Measurements from ENCODE around the gene RFT1. TPM values are rescaled to one million over a fixed set of nuclear protein-coding genes. Genes with fewer than 3 reads are reported as not detected.

RFT1 gene
- total and polyA plus RNA-seq, 10 donors, result 6.0 to 25.6 (median 15.4) TPM

DNA sequence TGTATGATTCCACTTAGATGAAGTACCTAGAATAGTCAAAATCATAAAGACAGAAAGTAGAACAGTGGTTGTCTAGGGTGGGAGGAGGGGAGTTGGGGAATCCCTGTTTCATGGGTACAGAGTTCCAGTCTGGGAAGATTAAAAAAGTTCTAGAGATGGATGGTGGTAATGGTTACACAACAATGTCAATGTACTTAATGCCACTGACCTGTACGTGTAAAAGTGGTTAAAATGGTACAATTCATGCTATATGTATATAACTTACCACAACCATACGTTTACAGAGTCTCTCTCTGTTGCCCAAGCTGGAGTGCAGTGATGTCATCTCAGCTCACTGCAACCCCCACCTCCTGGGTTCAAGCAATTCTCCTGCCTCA is 90.9 kb downstream of the RFT1 start:
- 60 to 91% (median 77%) methylated on average over 2 of the region's 2 CpGs for WGBS, 5 donors
- TF ChIP-seq POLR2AphosphoS5 (IDR thresholded peaks at IDR 0.05) (no peak), POLR2A (IDR thresholded peaks at IDR 0.05) (no peak)
- TF ChIP-seq, protein P1, sequence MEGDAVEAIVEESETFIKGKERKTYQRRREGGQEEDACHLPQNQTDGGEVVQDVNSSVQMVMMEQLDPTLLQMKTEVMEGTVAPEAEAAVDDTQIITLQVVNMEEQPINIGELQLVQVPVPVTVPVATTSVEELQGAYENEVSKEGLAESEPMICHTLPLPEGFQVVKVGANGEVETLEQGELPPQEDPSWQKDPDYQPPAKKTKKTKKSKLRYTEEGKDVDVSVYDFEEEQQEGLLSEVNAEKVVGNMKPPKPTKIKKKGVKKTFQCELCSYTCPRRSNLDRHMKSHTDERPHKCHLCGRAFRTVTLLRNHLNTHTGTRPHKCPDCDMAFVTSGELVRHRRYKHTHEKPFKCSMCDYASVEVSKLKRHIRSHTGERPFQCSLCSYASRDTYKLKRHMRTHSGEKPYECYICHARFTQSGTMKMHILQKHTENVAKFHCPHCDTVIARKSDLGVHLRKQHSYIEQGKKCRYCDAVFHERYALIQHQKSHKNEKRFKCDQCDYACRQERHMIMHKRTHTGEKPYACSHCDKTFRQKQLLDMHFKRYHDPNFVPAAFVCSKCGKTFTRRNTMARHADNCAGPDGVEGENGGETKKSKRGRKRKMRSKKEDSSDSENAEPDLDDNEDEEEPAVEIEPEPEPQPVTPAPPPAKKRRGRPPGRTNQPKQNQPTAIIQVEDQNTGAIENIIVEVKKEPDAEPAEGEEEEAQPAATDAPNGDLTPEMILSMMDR (IDR thresholded peaks at IDR 0.05 in 8 of 11, conservative IDR thresholded peaks at IDR 0.05 in 3 of 11), result no peak
- intact Hi-C loops (cut with DNase I; ENCODE audit: low total_unique reads), result no loop called here

DNA sequence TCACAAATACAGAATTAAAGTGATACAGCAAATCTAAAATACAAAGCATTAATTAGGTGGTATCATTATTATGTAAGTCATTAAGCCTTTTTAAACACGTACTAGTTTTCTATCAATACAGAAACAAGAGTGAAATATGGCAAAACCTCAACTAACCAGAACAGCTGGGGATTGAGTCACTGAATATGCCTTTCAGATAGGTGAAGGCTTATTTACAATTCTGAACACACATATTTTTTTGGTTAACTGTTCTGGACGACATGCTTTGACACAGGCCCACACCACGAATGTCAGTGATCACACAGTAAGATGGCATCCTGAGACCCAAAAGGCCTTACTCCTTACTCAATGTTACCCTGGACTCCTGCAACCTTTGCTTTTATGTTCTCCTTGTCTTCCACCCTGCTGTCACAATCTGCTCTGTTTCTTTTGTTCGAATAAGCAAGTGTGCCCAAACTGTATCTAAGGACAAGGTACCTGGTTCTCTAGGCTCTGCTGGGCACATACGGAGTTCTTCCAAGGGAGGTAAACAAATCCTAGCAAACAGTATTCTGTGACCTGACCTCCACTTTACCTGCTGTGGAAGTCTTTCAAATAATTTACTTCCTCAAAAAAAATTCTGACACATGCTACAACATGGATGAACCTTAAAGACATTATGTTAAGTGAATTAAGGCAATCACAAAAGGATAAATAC is 91.4 kb downstream of the RFT1 start:
- intact Hi-C loops (cut with DNase I; ENCODE audit: low total_unique reads), result no loop called here
- DNase-seq, result no peak
- Histone ChIP-seq H3K36me3 (no peaks in the 10 kb centered on the region), H3K27ac (no peak overlapping the region), H3K4me3 (no peak overlapping the region), H3K9me3 (no peaks in the 10 kb centered on the region), H3K27me3 (replicated peaks in 1 of 7) (peaks cover 0 to 22% (median 0%) of the 10 kb centered on the region in 7 donors), H3K4me1 (peaks cover 0 to 63% (median 26%) of the 10 kb centered on the region in 6 donors)
- TF ChIP-seq POLR2AphosphoS5 (IDR thresholded peaks at IDR 0.05), result no peak
- TF ChIP-seq, protein P1 (IDR thresholded peaks at IDR 0.05 in 8 of 11, conservative IDR thresholded peaks at IDR 0.05 in 3 of 11), result no peak
- no peak for TF ChIP-seq POLR2A (IDR thresholded peaks at IDR 0.05)
- WGBS, 5 donors, result 89 to 96% (median 92%) methylated on average over 5 of the region's 5 CpGs

More for the DNA sequence above, 90.9 kb downstream of the RFT1 start:
- Histone ChIP-seq H3K4me1 (peaks cover 3 to 68% (median 32%) of the 10 kb centered on the region in 6 donors), H3K9me3 (no peaks in the 10 kb centered on the region), H3K27ac (no peak overlapping the region), H3K36me3 (no peaks in the 10 kb centered on the region), H3K27me3 (replicated peaks in 1 of 7) (peaks cover 0 to 20% (median 0%) of the 10 kb centered on the region in 7 donors), H3K4me3 (no peak overlapping the region)
- no peak for DNase-seq

Other genes with a start within 250 kb of the RFT1 start
- gene STIMATE, start 232.9 kb downstream of the RFT1 start, total RNA-seq, result 10 to 100 TPM; 20.3 to 65.6 (median 40.6) TPM
- 10 to 100 TPM in 1 of 3 donors, 1 to 10 TPM in 2; 4.0 to 12.8 (median 5.5) TPM for gene STIMATE, start 232.9 kb downstream of the RFT1 start, polyA plus RNA-seq
- gene SFMBT1, start 84.4 kb downstream of the RFT1 start, total RNA-seq, result 10 to 100 TPM in 6 of 7 donors, 1 to 10 TPM in 1; 9.0 to 24.9 (median 14.0) TPM
- 1 to 10 TPM; 3.0 to 3.5 (median 3.1) TPM for gene SFMBT1, start 84.4 kb downstream of the RFT1 start, polyA plus RNA-seq
- gene PRKCD, start 30.8 kb upstream of the RFT1 start, total RNA-seq, result 100 to 1,000 TPM in 1 of 7 donors, 10 to 100 TPM in 6; 42.7 to 100 (median 59.6) TPM
- 10 to 100 TPM; 22.2 to 50.0 (median 31.9) TPM for gene PRKCD, start 30.8 kb upstream of the RFT1 start, polyA plus RNA-seq
- 100 to 1,000 TPM; 253 to 490 (median 287) TPM for gene TKT, start 125.6 kb upstream of the RFT1 start, total RNA-seq
- 100 to 1,000 TPM; 110 to 195 (median 137) TPM for gene TKT, start 125.6 kb upstream of the RFT1 start, polyA plus RNA-seq
- gene DCP1A, start 217.1 kb upstream of the RFT1 start, total RNA-seq, result 10 to 100 TPM; 22.1 to 28.1 (median 25.1) TPM
- gene DCP1A, start 217.1 kb upstream of the RFT1 start, polyA plus RNA-seq, result 1 to 10 TPM; 4.0 to 6.8 (median 5.6) TPM

Measured in spleen (tissue), 11 donors.